NCI-H1092 treated with DMSO at 0.1 percent for 48 hours (cell line): ENCODE measurements around the gene SERPINB5.

Experiments used
- DNase-seq: peaks from one replicate; lab custom pipeline; 2025; lab: John Stamatoyannopoulos, UW

SERPINB5 gene

GRCh38 chr18:63527251-63527650 is 50.5 kb downstream of the SERPINB5 start:
- DNase-seq = no peak

GRCh38 chr18:63528863-63529492 is 52.2 kb downstream of the SERPINB5 start:
- DNase-seq = peak; percentile 40

GRCh38 chr18:63532471-63532870 is 55.7 kb downstream of the SERPINB5 start:
- no peak for DNase-seq

- DNase-seq = no peak
Observed at GRCh38 chr18:63534615-63535014, 57.9 kb downstream of the SERPINB5 start.

GRCh38 chr18:63539904-63540510 is 63.2 kb downstream of the SERPINB5 start:
- no peak for DNase-seq

- no peak for DNase-seq
Observed at GRCh38 chr18:63542069-63542468, 65.3 kb downstream of the SERPINB5 start, which contains the start of gene SERPINB12. Gene SERPINB12, plus strand, starts transcription at chr18:63542369. Its CDS starts 13,791 bp downstream, at chr18:63556160.

- DNase-seq = no peak
Observed at GRCh38 chr18:63544017-63544416, 67.3 kb downstream of the SERPINB5 start.

GRCh38 chr18:63545000-63545399 is 68.2 kb downstream of the SERPINB5 start:
- no peak for DNase-seq

- DNase-seq = no peak
Observed at GRCh38 chr18:63550068-63550467, 73.3 kb downstream of the SERPINB5 start.

- no peak for DNase-seq
Observed at GRCh38 chr18:63551769-63552168, 75.0 kb downstream of the SERPINB5 start.

GRCh38 chr18:63552581-63552980 is 75.8 kb downstream of the SERPINB5 start:
- DNase-seq = no peak

- no peak for DNase-seq
Observed at GRCh38 chr18:63553081-63553480, 76.3 kb downstream of the SERPINB5 start.
